ENCODE data around the gene RAB11FIP3.

- TF ChIP-seq, protein P1, sequence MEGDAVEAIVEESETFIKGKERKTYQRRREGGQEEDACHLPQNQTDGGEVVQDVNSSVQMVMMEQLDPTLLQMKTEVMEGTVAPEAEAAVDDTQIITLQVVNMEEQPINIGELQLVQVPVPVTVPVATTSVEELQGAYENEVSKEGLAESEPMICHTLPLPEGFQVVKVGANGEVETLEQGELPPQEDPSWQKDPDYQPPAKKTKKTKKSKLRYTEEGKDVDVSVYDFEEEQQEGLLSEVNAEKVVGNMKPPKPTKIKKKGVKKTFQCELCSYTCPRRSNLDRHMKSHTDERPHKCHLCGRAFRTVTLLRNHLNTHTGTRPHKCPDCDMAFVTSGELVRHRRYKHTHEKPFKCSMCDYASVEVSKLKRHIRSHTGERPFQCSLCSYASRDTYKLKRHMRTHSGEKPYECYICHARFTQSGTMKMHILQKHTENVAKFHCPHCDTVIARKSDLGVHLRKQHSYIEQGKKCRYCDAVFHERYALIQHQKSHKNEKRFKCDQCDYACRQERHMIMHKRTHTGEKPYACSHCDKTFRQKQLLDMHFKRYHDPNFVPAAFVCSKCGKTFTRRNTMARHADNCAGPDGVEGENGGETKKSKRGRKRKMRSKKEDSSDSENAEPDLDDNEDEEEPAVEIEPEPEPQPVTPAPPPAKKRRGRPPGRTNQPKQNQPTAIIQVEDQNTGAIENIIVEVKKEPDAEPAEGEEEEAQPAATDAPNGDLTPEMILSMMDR (IDR thresholded peaks at IDR 0.05), result no peak
- no peak for TF ChIP-seq POLR2A (IDR thresholded peaks at IDR 0.05)
Observed at GRCh38 chr16:379183-379960, 46.1 kb upstream of the RAB11FIP3 start.
